NB4 (cell line): ENCODE data around the gene STAT6.

Experiments used
- CTCF ChIP-seq: IDR thresholded peaks from one replicate; pipeline ENCODE4 v1.5.1; 2012; ENCODE audit warnings: low read depth, low read length
- MYC ChIP-seq: IDR thresholded peaks from 2 replicates; pipeline ENCODE4 v1.6.1; 2011; ENCODE audit warnings: low read depth, low read length
- POLR2A ChIP-seq: IDR thresholded peaks from 2 replicates; pipeline ENCODE4 v1.6.1; 2011; ENCODE audit warnings: mild to moderate bottlenecking; ENCODE audit not compliant: insufficient read length; ENCODE audit errors: extremely low read depth
- TF ChIP-seq, protein P1 (sequence below): IDR thresholded peaks from 2 replicates; pipeline ENCODE4 v1.6.1; 2011; ENCODE audit warnings: low read depth, low read length

GRCh38 chr12:57092876-57093414 lies 18.2 kb downstream of the STAT6 start:
- TF ChIP-seq, protein P1, sequence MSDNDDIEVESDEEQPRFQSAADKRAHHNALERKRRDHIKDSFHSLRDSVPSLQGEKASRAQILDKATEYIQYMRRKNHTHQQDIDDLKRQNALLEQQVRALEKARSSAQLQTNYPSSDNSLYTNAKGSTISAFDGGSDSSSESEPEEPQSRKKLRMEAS, result no peak
- no peak for TF ChIP-seq CTCF
- TF ChIP-seq POLR2A, result no peak
- no peak for TF ChIP-seq MYC
